GM12872 (cell line): Measurements from ENCODE around the gene DCAKD.

Experiments
- CTCF ChIP-seq: IDR thresholded peaks from 3 replicates; pipeline ENCODE4 v1.5.1; 2011; ENCODE audit warnings: low read depth, mild to moderate bottlenecking, low read length, moderate library complexity; ENCODE audit not compliant: insufficient read depth

Gene DCAKD

GRCh38 chr17:44997733-44998520 lies 53.5 kb downstream of the DCAKD start:
- no peak for TF ChIP-seq CTCF

- no peak for TF ChIP-seq CTCF
These were observed 55.1 kb downstream of the DCAKD start for GRCh38 chr17:44996304-44996703.

- TF ChIP-seq CTCF, result no peak
These were observed 55.9 kb downstream of the DCAKD start for GRCh38 chr17:44995436-44996001.

- no peak for TF ChIP-seq CTCF
These were observed 59.0 kb downstream of the DCAKD start for GRCh38 chr17:44992242-44992939.

GRCh38 chr17:44990994-44991393 lies 60.4 kb downstream of the DCAKD start:
- no peak for TF ChIP-seq CTCF

GRCh38 chr17:44989552-44990138 lies 61.8 kb downstream of the DCAKD start:
- no peak for TF ChIP-seq CTCF
